ENCODE data around the gene CREB3L1.

- TF ChIP-seq, protein P1, sequence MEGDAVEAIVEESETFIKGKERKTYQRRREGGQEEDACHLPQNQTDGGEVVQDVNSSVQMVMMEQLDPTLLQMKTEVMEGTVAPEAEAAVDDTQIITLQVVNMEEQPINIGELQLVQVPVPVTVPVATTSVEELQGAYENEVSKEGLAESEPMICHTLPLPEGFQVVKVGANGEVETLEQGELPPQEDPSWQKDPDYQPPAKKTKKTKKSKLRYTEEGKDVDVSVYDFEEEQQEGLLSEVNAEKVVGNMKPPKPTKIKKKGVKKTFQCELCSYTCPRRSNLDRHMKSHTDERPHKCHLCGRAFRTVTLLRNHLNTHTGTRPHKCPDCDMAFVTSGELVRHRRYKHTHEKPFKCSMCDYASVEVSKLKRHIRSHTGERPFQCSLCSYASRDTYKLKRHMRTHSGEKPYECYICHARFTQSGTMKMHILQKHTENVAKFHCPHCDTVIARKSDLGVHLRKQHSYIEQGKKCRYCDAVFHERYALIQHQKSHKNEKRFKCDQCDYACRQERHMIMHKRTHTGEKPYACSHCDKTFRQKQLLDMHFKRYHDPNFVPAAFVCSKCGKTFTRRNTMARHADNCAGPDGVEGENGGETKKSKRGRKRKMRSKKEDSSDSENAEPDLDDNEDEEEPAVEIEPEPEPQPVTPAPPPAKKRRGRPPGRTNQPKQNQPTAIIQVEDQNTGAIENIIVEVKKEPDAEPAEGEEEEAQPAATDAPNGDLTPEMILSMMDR (IDR thresholded peaks at IDR 0.05): no peak
- no peak for TF ChIP-seq POLR2A (IDR thresholded peaks at IDR 0.05)
Measured at GRCh38 chr11:46285594-46286033, 8.2 kb downstream of the CREB3L1 start.

All from gastroesophageal sphincter (tissue), 3 donors.